ENCODE data around the gene MED27. TPM values are rescaled to one million over a fixed set of nuclear protein-coding genes. Genes with fewer than 3 reads are reported as not detected.
A peak's percentile ranks its signal among the peaks of the same experiment; 100 is the strongest.

Gene MED27
- total RNA-seq, 1 experiment from 2014 or later: 38.4 TPM

DNA sequence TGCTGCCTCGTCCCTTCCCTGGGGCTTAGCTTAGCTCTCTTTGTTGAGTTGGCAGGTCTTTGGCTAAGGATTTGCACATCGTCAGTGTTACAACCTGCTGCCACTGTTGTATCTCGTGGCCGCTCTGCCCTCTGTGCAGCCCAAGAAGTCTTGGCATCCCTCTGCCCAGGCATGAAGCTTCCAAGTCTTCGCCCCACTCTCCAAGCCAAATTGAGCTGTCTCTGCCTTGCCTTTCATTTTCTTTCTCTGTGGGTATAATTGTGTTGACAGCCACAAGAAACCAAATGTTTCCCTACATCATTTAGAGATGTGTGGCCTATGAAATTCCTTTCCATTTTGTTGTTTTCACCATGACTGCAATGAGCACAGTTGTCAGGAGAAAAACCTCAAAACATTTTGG, 29.6 kb upstream of the MED27 start:
- Histone ChIP-seq H3K4me3 (ENCODE audit: low read length) (no peak overlapping the region), H3K4me2 (ENCODE audit: low read length) (no peak overlapping the region), H4K20me1 (ENCODE audit: low read length) (no peaks in the 10 kb centered on the region), H3K9ac (ENCODE audit: low read length) (no peak overlapping the region), H3F3A (ENCODE audit: low read length, unreplicated experiment) (no peaks in the 10 kb centered on the region), H3K79me2 (ENCODE audit: low read length) (no peaks in the 10 kb centered on the region), H3K9me3 (ENCODE audit: low read length) (no peaks in the 10 kb centered on the region), H2AFZ (ENCODE audit: low read length) (no peak overlapping the region), H3K27ac (ENCODE audit: low read length) (no peak overlapping the region), H3K27me3 (ENCODE audit: low read length) (peaks cover 16% of the 10 kb centered on the region; the same call in 1 of the 2 replicates), H3K9me2 (replicated peaks; ENCODE audit: low read length) (no peaks in the 10 kb centered on the region), H3K36me3 (ENCODE audit: low read depth, low read length) (no peaks in the 10 kb centered on the region), H3K4me1 (ENCODE audit: insufficient read depth, low read length) (no peaks in the 10 kb centered on the region)
- no peak for ATAC-seq
- DNase-seq: no peak
- BruUV-seq (replicated peaks): no TSS peak
- CTCF ChIA-PET: no interaction called here
- TF ChIP-seq, protein P1, sequence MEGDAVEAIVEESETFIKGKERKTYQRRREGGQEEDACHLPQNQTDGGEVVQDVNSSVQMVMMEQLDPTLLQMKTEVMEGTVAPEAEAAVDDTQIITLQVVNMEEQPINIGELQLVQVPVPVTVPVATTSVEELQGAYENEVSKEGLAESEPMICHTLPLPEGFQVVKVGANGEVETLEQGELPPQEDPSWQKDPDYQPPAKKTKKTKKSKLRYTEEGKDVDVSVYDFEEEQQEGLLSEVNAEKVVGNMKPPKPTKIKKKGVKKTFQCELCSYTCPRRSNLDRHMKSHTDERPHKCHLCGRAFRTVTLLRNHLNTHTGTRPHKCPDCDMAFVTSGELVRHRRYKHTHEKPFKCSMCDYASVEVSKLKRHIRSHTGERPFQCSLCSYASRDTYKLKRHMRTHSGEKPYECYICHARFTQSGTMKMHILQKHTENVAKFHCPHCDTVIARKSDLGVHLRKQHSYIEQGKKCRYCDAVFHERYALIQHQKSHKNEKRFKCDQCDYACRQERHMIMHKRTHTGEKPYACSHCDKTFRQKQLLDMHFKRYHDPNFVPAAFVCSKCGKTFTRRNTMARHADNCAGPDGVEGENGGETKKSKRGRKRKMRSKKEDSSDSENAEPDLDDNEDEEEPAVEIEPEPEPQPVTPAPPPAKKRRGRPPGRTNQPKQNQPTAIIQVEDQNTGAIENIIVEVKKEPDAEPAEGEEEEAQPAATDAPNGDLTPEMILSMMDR (conservative IDR thresholded peaks at IDR 0.05; ENCODE audit: low read depth, low read length): no peak
- no peak for TF ChIP-seq EZH2phosphoT487 (IDR thresholded peaks at IDR 0.05; ENCODE audit: borderline replicate concordance, low read length)
- no peak for TF ChIP-seq EZH2 (IDR thresholded peaks at IDR 0.05; ENCODE audit: low read length, unreplicated experiment)
- intact Hi-C loops (cut with micrococcal nuclease): no loop called here
- POLR2A ChIA-PET (ENCODE audit: unreplicated experiment): no interaction called here

DNA sequence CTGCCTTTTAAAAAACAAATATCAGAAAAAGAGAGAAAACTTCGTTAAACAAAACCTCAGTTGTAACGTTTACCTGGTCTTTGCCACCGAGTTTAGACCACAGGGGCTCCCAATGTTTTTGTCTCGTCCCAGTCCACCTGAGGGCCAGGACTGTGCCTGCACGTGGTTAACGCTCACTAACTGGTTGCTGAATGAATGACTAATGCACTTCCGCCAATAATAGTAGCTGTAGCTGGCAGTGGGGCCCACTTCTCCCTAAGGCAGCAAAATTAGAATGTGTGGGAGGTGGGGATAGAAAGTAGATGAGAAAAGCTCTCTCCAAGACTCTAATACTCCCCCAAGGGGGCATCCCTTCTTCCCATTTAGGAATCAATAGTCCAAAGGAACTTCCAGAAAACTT, 29.1 kb upstream of the MED27 start:
- H3K9ac ChIP-seq (ENCODE audit: low read length): no peak overlapping the region
- DNase-seq: no peak
- H3K79me2 ChIP-seq (ENCODE audit: low read length): no peaks in the 10 kb centered on the region
- no peak overlapping the region for H3K4me2 ChIP-seq (ENCODE audit: low read length)
- no peaks in the 10 kb centered on the region for H3K9me3 ChIP-seq (ENCODE audit: low read length)
- H3K36me3 ChIP-seq (ENCODE audit: low read depth, low read length): no peaks in the 10 kb centered on the region
- H3K27ac ChIP-seq (ENCODE audit: low read length): no peak overlapping the region
- TF ChIP-seq, protein P1 (conservative IDR thresholded peaks at IDR 0.05; ENCODE audit: low read depth, low read length): no peak
- TF ChIP-seq EZH2 (IDR thresholded peaks at IDR 0.05; ENCODE audit: low read length, unreplicated experiment) (no peak), EZH2phosphoT487 (IDR thresholded peaks at IDR 0.05; ENCODE audit: borderline replicate concordance, low read length) (no peak)
- POLR2A ChIA-PET (ENCODE audit: unreplicated experiment): no interaction called here
- no peaks in the 10 kb centered on the region for H4K20me1 ChIP-seq (ENCODE audit: low read length)
- H3K27me3 ChIP-seq (ENCODE audit: low read length): peaks cover 16% of the 10 kb centered on the region; the same call in 1 of the 2 replicates
- H3K9me2 ChIP-seq (replicated peaks; ENCODE audit: low read length): no peaks in the 10 kb centered on the region
- H3K4me1 ChIP-seq (ENCODE audit: insufficient read depth, low read length): no peaks in the 10 kb centered on the region
- intact Hi-C loops (cut with micrococcal nuclease): no loop called here
- H2AFZ ChIP-seq (ENCODE audit: low read length): no peak overlapping the region
- BruUV-seq (replicated peaks): no TSS peak
- no peak overlapping the region for H3K4me3 ChIP-seq (ENCODE audit: low read length)
- no peak for ATAC-seq
- H3F3A ChIP-seq (ENCODE audit: low read length, unreplicated experiment): no peaks in the 10 kb centered on the region
- CTCF ChIA-PET: no interaction called here

DNA sequence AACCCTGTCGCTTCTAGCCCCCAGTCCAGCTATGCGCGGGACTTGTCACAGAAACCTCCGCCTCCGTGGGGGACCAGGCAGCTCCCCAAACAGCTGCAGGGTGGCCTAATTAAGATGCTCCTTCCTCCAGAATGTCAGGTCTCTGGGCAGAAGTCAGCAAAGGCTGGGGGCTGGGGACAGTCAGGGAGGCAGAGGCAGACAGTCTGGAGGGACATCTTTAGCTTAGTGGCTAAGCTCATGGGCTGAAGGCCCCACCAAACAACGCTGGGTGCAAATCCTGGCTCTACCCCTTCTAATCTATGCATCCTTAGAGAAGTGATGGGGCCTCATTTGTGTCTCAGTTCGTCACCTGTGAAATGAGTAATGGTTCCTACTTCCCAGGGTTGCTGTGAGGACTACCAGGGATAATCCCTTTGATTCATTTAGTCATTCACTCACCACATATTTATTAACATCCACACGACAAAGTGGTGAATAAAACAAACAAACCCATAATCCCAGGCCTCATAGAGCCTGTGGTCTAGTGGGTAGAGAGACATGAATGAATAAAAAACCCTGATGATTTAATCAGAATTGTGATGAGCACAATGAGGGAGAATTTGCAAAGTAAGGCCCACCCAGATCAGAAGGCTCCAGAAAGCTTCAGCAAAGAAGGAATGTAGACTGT, 20.2 kb upstream of the MED27 start:
- Histone ChIP-seq H4K20me1 (ENCODE audit: low read length) (no peaks in the 10 kb centered on the region), H3K4me1 (ENCODE audit: insufficient read depth, low read length) (peaks cover 6% of the 10 kb centered on the region), H2AFZ (ENCODE audit: low read length) (no peak overlapping the region), H3K4me3 (ENCODE audit: low read length) (no peak overlapping the region), H3K9me3 (ENCODE audit: low read length) (no peaks in the 10 kb centered on the region), H3K27me3 (ENCODE audit: low read length) (no peaks in the 10 kb centered on the region), H3K79me2 (ENCODE audit: low read length) (no peaks in the 10 kb centered on the region), H3F3A (ENCODE audit: low read length, unreplicated experiment) (no peaks in the 10 kb centered on the region), H3K9me2 (replicated peaks; ENCODE audit: low read length) (no peaks in the 10 kb centered on the region), H3K36me3 (ENCODE audit: low read depth, low read length) (no peaks in the 10 kb centered on the region), H3K27ac (ENCODE audit: low read length) (peak overlapping the region; percentile 34; the same call in 1 of the 2 replicates), H3K9ac (ENCODE audit: low read length) (no peak overlapping the region), H3K4me2 (ENCODE audit: low read length) (no peak overlapping the region)
- no TSS peak for BruUV-seq (replicated peaks)
- intact Hi-C loops (cut with micrococcal nuclease): no loop called here
- ChIA-PET POLR2A (ENCODE audit: unreplicated experiment) (no interaction called here), CTCF (no interaction called here)
- DNase-seq: peak; percentile 49
- TF ChIP-seq EZH2 (IDR thresholded peaks at IDR 0.05; ENCODE audit: low read length, unreplicated experiment) (no peak), EZH2phosphoT487 (IDR thresholded peaks at IDR 0.05; ENCODE audit: borderline replicate concordance, low read length) (no peak)
- TF ChIP-seq, protein P1 (conservative IDR thresholded peaks at IDR 0.05; ENCODE audit: low read depth, low read length): no peak
- ATAC-seq: no peak; the same call in 1 of the 2 replicates
